Heart right ventricle (tissue), 16 donors: ENCODE measurements around the gene ATP7B. TPM values are rescaled to one million over a fixed set of nuclear protein-coding genes. Genes with fewer than 3 reads are reported as not detected.

Source experiments
- ATAC-seq, 8 donors: fragments of 200-7000 bp; cut with Tn5 transposase; one replicate each; pipeline ENCODE4 v1.9.1; 2020; ENCODE audit warnings: mild to moderate bottlenecking in 8 of 8, moderate library complexity in 8 of 8, moderate number of reproducible peaks in 1 of 8
- DNase-seq, 2 donors: peaks; one replicate each; pipeline ENCODE4 v3.0.0-alpha.2; 2020
- H3K27ac ChIP-seq, 10 donors: fragments of 200-600 bp; sonication (generic) in 2 of 10; one replicate each; pipeline versions ENCODE4 v1.5.0 to v1.8.0; 2020 to 2022; ENCODE audit warnings: mild to moderate bottlenecking in 3 of 10
- H3K27me3 ChIP-seq, 7 donors: fragments of 200-600 bp; one replicate each; pipeline ENCODE4 v1.8.0; 2021 to 2022; ENCODE audit warnings: mild to moderate bottlenecking in 2 of 7
- H3K36me3 ChIP-seq, 9 donors: fragments of 200-600 bp; sonication (generic) in 1 of 9; one replicate each; pipeline versions ENCODE4 v1.5.0 to v1.8.0; 2020 to 2022; ENCODE audit warnings: mild to moderate bottlenecking in 2 of 9
- H3K4me1 ChIP-seq, 9 donors: fragments of 200-600 bp; sonication (generic) in 1 of 9; one replicate each; pipeline versions ENCODE4 v1.5.0 to v1.8.0; 2020 to 2022; ENCODE audit warnings: mild to moderate bottlenecking in 4 of 9
- H3K4me3 ChIP-seq, 10 donors: fragments of 200-600 bp; sonication (generic) in 2 of 10; one replicate each; pipeline versions ENCODE4 v1.5.0 to v1.8.0; 2020 to 2022; ENCODE audit warnings: mild to moderate bottlenecking in 7 of 10, moderate library complexity in 2 of 10
- H3K9me3 ChIP-seq, 11 donors: fragments of 200-600 bp in 10 of 11; sonication (generic) in 2 of 11; one replicate each; pipeline versions ENCODE4 v1.5.0 to v1.8.0; 2013 to 2022; ENCODE audit warnings: mild to moderate bottlenecking in 2 of 11, control low read depth in 1 of 11, moderate library complexity in 1 of 11
- CTCF ChIP-seq, 9 donors: fragments of 200-600 bp; sonication (generic) in 2 of 9; IDR thresholded peaks; one replicate each; pipeline versions ENCODE4 v1.5.0 to v1.8.0; 2021 to 2022; ENCODE audit warnings: antibody characterized with exemption in 9 of 9, mild to moderate bottlenecking in 5 of 9, moderate library complexity in 1 of 9
- WGBS, 2 donors: extraction: QIAGEN DNeasy Blood & Tissue Kit; methylation state at CpG; one replicate each; pipeline ENCODE4 v1.1.7; 2013; ENCODE audit warnings: inconsistent platforms in 1 of 2; 5-methylcytosine and 5-hydroxymethylcytosine counted together
- intact Hi-C, 10 donors: fragments of 100-400 bp; cut with DNase I; formaldehyde crosslinking; loops; one replicate each; pipeline versions ENCODE4 v1.11.1 to v1.14.2; 2022
- polyA plus RNA-seq, 2 donors: library from polyadenylated mRNA; stranded (reverse); fragments of 200-250 nt; gene quantifications; one replicate each; pipeline ENCODE4 v1.2.3, GENCODE V29; 2013
- total RNA-seq, 10 donors: library from RNA; stranded (reverse); fragmentation: NEBNext Ultra II Directional in 3 of 10; extraction: Animal tissue kit (Norgen Biotek cat#: 25700) in 3 of 10; gene quantifications; one replicate each; pipeline versions ENCODE4 v1.2.1 to v1.2.4, GENCODE V29; 2021 to 2023
- donor health status: Arrhythmogenic right ventricular cardiomyopathy.
- donor health status: ischemic (EF 13 %, LVEDD 7.1; RV severe dilation, severe dysfunction).
- donor health status: healthy with polysubstance abuse.
- donor health status: DM: no; HTN: yes; CAD: no.
- donor health status: DM: no; HTN: no; CAD: no.
- donor health status: ischemic (EF 25% LVEDD 6.9; RV normal size, moderate dysfunction).
- donor health status: ischemic (EF 25% LVEDD 5.7; RV mildly dilated, moderate dysfunction).
- donor health status: healthy.
- donor health status: DM: yes; HTN: yes; CAD: no.
- donor health status: Ischemic cardiomyopathy.
- donor health status: ischemic (EF 35%, LVEDD 5.7; RV mildly dilated, moderate dysfunction).
- donor health status: nonischemic (EF 11% LVEDD 7.7; RV severe dilation, severe dysfunction).
- donor health status: DM: yes; HTN: yes; CAD: no.
- donor health status: PGD.
- donor health status: ischemic (EF 29% LVEDD 5.4; RV normal size, mild dysfunction).
- donor health status: nonischemic (EF 23%, LVEDD 6.1; RV moderate dilation, normal function).

The ATP7B gene
- total and polyA plus RNA-seq, 12 donors = 2.0 to 9.3 (median 5.6) TPM

- Histone ChIP-seq H3K9me3 (peaks cover 0 to 8% (median 0%) of the 10 kb centered on the region in 11 donors), H3K4me3 (no peak overlapping the region), H3K27me3 (no peaks in the 10 kb centered on the region), H3K27ac (peak overlapping the region in 8 of 10 donors; percentile 3 to 66 (median 44)), H3K4me1 (peaks cover 0 to 6% (median 0%) of the 10 kb centered on the region in 9 donors), H3K36me3 (peaks cover 0 to 74% (median under 1%) of the 10 kb centered on the region in 9 donors)
- TF ChIP-seq CTCF (IDR thresholded peaks at IDR 0.05) = no peak
- 65 to 67% methylated on average over 5 of the region's 5 CpGs for WGBS, 2 donors
- DNase-seq (peak in 1 of 2 donors; percentile 54), ATAC-seq (peak; percentile 71 to 93 (median 83))
- intact Hi-C loops = no loop called here
Measured at GRCh38 chr13:51950722-51951121, 60.5 kb downstream of the ATP7B start.

GRCh38 chr13:51946163-51946669 is 65.0 kb downstream of the ATP7B start:
- ATAC-seq (no peak), DNase-seq (no peak)
- Histone ChIP-seq H3K9me3 (peaks cover 0 to 8% (median 0%) of the 10 kb centered on the region in 11 donors), H3K4me1 (peaks cover 0 to 3% (median 0%) of the 10 kb centered on the region in 9 donors), H3K27ac (no peak overlapping the region), H3K4me3 (no peak overlapping the region), H3K36me3 (peaks cover 0 to 84% (median 4%) of the 10 kb centered on the region in 9 donors), H3K27me3 (no peaks in the 10 kb centered on the region)
- TF ChIP-seq CTCF (IDR thresholded peaks at IDR 0.05) = no peak
- WGBS, 2 donors = 92% methylated on average over 15 of the region's 15 CpGs
- intact Hi-C loops = no loop called here

- DNase-seq (no peak), ATAC-seq (no peak)
- intact Hi-C loops = no loop called here
- peaks cover 0 to 6% (median 0%) of the 10 kb centered on the region in 11 donors for H3K9me3 ChIP-seq
- no peaks in the 10 kb centered on the region for H3K4me1 ChIP-seq
- H3K36me3 ChIP-seq = peaks cover 0 to 88% (median 7%) of the 10 kb centered on the region in 9 donors
- H3K4me3 ChIP-seq = no peak overlapping the region
- TF ChIP-seq CTCF (IDR thresholded peaks at IDR 0.05) = no peak
- H3K27ac ChIP-seq = no peak overlapping the region
- H3K27me3 ChIP-seq = no peaks in the 10 kb centered on the region
- WGBS, 2 donors = 86 to 89% methylated on average over 12 of the region's 12 CpGs
Measured at GRCh38 chr13:51945149-51945548, 66.1 kb downstream of the ATP7B start.

GRCh38 chr13:51944428-51944827 is 66.8 kb downstream of the ATP7B start:
- Histone ChIP-seq H3K27me3 (no peaks in the 10 kb centered on the region), H3K27ac (no peak overlapping the region), H3K4me1 (no peaks in the 10 kb centered on the region), H3K4me3 (no peak overlapping the region), H3K36me3 (peaks cover 0 to 87% (median 7%) of the 10 kb centered on the region in 9 donors), H3K9me3 (no peaks in the 10 kb centered on the region)
- intact Hi-C loops = no loop called here
- no peak for TF ChIP-seq CTCF (IDR thresholded peaks at IDR 0.05)
- DNase-seq (no peak), ATAC-seq (no peak)
- WGBS, 2 donors = 88 to 89% methylated on average over 4 of the region's 4 CpGs
